Trophoblast cell (in vitro differentiated cells and primary cell): ENCODE results near the gene LELP1.
"Not testable (repeated sequence)": the region's sequence is repeated elsewhere in the genome, so short reads cannot be mapped to it uniquely, and the experiment has no call there.

Experiments used
- DNase-seq, 2 donors: peaks; one replicate each; pipeline ENCODE4 v3.0.0-alpha.2; 2016
- H2AFZ ChIP-seq: 2 replicates; pipeline ENCODE4 v1.6.1; 2013; ENCODE audit warnings: low read length, moderate library complexity, mild to moderate bottlenecking; ENCODE audit not compliant: insufficient read depth, poor library complexity
- H2AK5ac ChIP-seq: 2 replicates; pipeline ENCODE4 v1.6.1; 2013; ENCODE audit warnings: mild to moderate bottlenecking, low read length
- H2BK120ac ChIP-seq: 2 replicates; pipeline ENCODE4 v1.6.1; 2013; ENCODE audit warnings: low read length, mild to moderate bottlenecking, moderate library complexity; ENCODE audit not compliant: insufficient read depth, poor library complexity
- H2BK12ac ChIP-seq: 2 replicates; pipeline ENCODE4 v1.6.1; 2013; ENCODE audit warnings: mild to moderate bottlenecking, low read length, moderate library complexity
- H2BK5ac ChIP-seq: 2 replicates; pipeline ENCODE4 v1.6.1; 2013; ENCODE audit warnings: low read length, low read depth, moderate library complexity, mild to moderate bottlenecking; ENCODE audit not compliant: poor library complexity
- H3K14ac ChIP-seq: 2 replicates; pipeline ENCODE4 v1.6.1; 2013; ENCODE audit warnings: mild to moderate bottlenecking, low read length
- H3K18ac ChIP-seq: 2 replicates; pipeline ENCODE4 v1.6.1; 2013; ENCODE audit warnings: mild to moderate bottlenecking, low read length
- H3K23ac ChIP-seq: 2 replicates; pipeline ENCODE4 v1.6.1; 2013; ENCODE audit warnings: low read length
- H3K27ac ChIP-seq: 2 replicates; pipeline ENCODE4 v1.5.1; 2013; ENCODE audit warnings: low read depth, mild to moderate bottlenecking, inconsistent platforms, low read length, moderate library complexity
- H3K27me3 ChIP-seq: 2 replicates; pipeline ENCODE4 v1.6.1; 2013; ENCODE audit warnings: inconsistent platforms, mild to moderate bottlenecking, low read length, moderate library complexity; ENCODE audit not compliant: insufficient read depth
- H3K36me3 ChIP-seq, 2 experiments: 1 replicate in 1 of 2; 2 replicates in 1 of 2; pipeline ENCODE4 v1.6.1; 2013; ENCODE audit warnings: low read length in 2 of 2, mild to moderate bottlenecking in 2 of 2, moderate library complexity in 1 of 2; ENCODE audit not compliant: insufficient read depth in 2 of 2, control insufficient read depth in 1 of 2
- H3K4ac ChIP-seq: 2 replicates; pipeline ENCODE4 v1.6.1; 2013; ENCODE audit warnings: low read depth, mild to moderate bottlenecking, low read length, moderate library complexity
- H3K4me1 ChIP-seq, 2 experiments: 1 replicate in 1 of 2; 2 replicates in 1 of 2; pipeline ENCODE4 v1.6.1; 2013; ENCODE audit warnings: low read length in 2 of 2, mild to moderate bottlenecking in 2 of 2, moderate library complexity in 1 of 2; ENCODE audit not compliant: insufficient read depth in 2 of 2, control insufficient read depth in 1 of 2
- H3K4me2 ChIP-seq: 2 replicates; pipeline ENCODE4 v1.6.1; 2013; ENCODE audit warnings: inconsistent platforms, mild to moderate bottlenecking, low read length, moderate library complexity
- H3K4me3 ChIP-seq: 2 replicates; pipeline ENCODE4 v1.5.1; 2013; ENCODE audit warnings: mild to moderate bottlenecking, low read depth, low read length, inconsistent platforms
- H3K79me1 ChIP-seq: one replicate; pipeline ENCODE4 v1.6.1; 2013; ENCODE audit warnings: low read length
- H3K79me2 ChIP-seq: 2 replicates; pipeline ENCODE4 v1.6.1; 2013; ENCODE audit warnings: low read length, mild to moderate bottlenecking; ENCODE audit not compliant: control insufficient read depth, insufficient read depth, poor library complexity
- H3K9ac ChIP-seq: 2 replicates; pipeline ENCODE4 v1.6.1; 2013; ENCODE audit warnings: mild to moderate bottlenecking, low read length
- H3K9me3 ChIP-seq: 2 replicates; pipeline ENCODE4 v1.6.1; 2013; ENCODE audit warnings: low read depth, mild to moderate bottlenecking, control low read depth, inconsistent platforms, low read length; ENCODE audit not compliant: insufficient read depth
- H4K12ac ChIP-seq: 2 replicates; pipeline ENCODE4 v1.6.1; 2013; ENCODE audit warnings: low read depth, mild to moderate bottlenecking, low read length, moderate library complexity
- H4K8ac ChIP-seq: 2 replicates; pipeline ENCODE4 v1.6.1; 2013; ENCODE audit warnings: low read depth, mild to moderate bottlenecking, low read length, moderate library complexity
- H4K91ac ChIP-seq: one replicate; pipeline ENCODE4 v1.6.1; 2013; ENCODE audit warnings: low read depth, mild to moderate bottlenecking, low read length, moderate library complexity
- WGBS: extraction: QIAGEN DNeasy Blood & Tissue Kit; methylation state at CpG from one replicate; pipeline ENCODE4 v1.1.7; 2013; ENCODE audit warnings: missing lambda C conversion rate; ENCODE audit not compliant: insufficient read length, insufficient coverage; ENCODE audit errors: extremely low coverage; 5-methylcytosine and 5-hydroxymethylcytosine counted together

The LELP1 gene

GRCh38 chr1:153178922-153179321 is 24.3 kb upstream of the LELP1 start:
- Histone ChIP-seq H3K9ac (no peak overlapping the region), H3K18ac (no peak overlapping the region), H2BK120ac (no peak overlapping the region), H3K4me1 (no peaks in the 10 kb centered on the region), H2BK12ac (no peak overlapping the region), H2BK5ac (no peak overlapping the region), H3K79me2 (no peaks in the 10 kb centered on the region), H4K8ac (no peak overlapping the region), H3K4ac (no peak overlapping the region), H2AFZ (no peak overlapping the region), H4K12ac (no peak overlapping the region), H3K36me3 (no peaks in the 10 kb centered on the region), H3K9me3 (no peaks in the 10 kb centered on the region), H3K79me1 (no peaks in the 10 kb centered on the region), H3K4me3 (no peak overlapping the region), H3K27me3 (no peaks in the 10 kb centered on the region), H3K14ac (no peak overlapping the region), H2AK5ac (no peak overlapping the region), H3K4me2 (no peak overlapping the region), H4K91ac (no peak overlapping the region), H3K27ac (no peak overlapping the region), H3K23ac (no peak overlapping the region)
- DNase-seq: no peak

GRCh38 chr1:153180556-153180955 is 22.7 kb upstream of the LELP1 start:
- no peaks in the 10 kb centered on the region for H3K79me2 ChIP-seq
- H2BK120ac ChIP-seq: no peak overlapping the region
- no peak overlapping the region for H2BK12ac ChIP-seq
- no peak overlapping the region for H3K4me2 ChIP-seq
- no peak for DNase-seq
- H3K79me1 ChIP-seq: no peaks in the 10 kb centered on the region
- WGBS: no CpG with 5 or more reads among the region's 4 CpGs
- no peak overlapping the region for H4K8ac ChIP-seq
- H3K18ac ChIP-seq: no peak overlapping the region
- H3K4me3 ChIP-seq: no peak overlapping the region
- no peak overlapping the region for H3K27ac ChIP-seq
- H3K36me3 ChIP-seq: no peaks in the 10 kb centered on the region
- no peaks in the 10 kb centered on the region for H3K4me1 ChIP-seq
- no peaks in the 10 kb centered on the region for H3K27me3 ChIP-seq
- no peak overlapping the region for H4K12ac ChIP-seq
- H2BK5ac ChIP-seq: no peak overlapping the region
- H3K14ac ChIP-seq: no peak overlapping the region
- no peak overlapping the region for H3K9ac ChIP-seq
- no peak overlapping the region for H3K4ac ChIP-seq
- no peak overlapping the region for H2AK5ac ChIP-seq
- no peak overlapping the region for H2AFZ ChIP-seq
- H3K23ac ChIP-seq: no peak overlapping the region
- no peak overlapping the region for H4K91ac ChIP-seq
- no peaks in the 10 kb centered on the region for H3K9me3 ChIP-seq

- H3K4me1 ChIP-seq, H2AFZ ChIP-seq, H2BK12ac ChIP-seq, H3K27ac ChIP-seq, H3K18ac ChIP-seq, H3K9me3 ChIP-seq, H2BK120ac ChIP-seq, H3K9ac ChIP-seq, H3K23ac ChIP-seq, H2BK5ac ChIP-seq, H3K27me3 ChIP-seq, H3K36me3 ChIP-seq, H3K14ac ChIP-seq, H3K4me3 ChIP-seq, H4K8ac ChIP-seq, DNase-seq, H2AK5ac ChIP-seq, H4K12ac ChIP-seq, H3K4me2 ChIP-seq, H4K91ac ChIP-seq, H3K79me2 ChIP-seq, H3K4ac ChIP-seq, H3K79me1 ChIP-seq: not testable (repeated sequence)
- WGBS: no CpG with 5 or more reads among the region's 4 CpGs
These were observed 14.9 kb upstream of the LELP1 start for GRCh38 chr1:153188301-153188700.

- Histone ChIP-seq H2AFZ (no peak overlapping the region), H3K27ac (no peak overlapping the region), H4K12ac (no peak overlapping the region), H3K4me1 (no peaks in the 10 kb centered on the region), H3K36me3 (no peaks in the 10 kb centered on the region), H3K14ac (no peak overlapping the region), H3K9ac (no peak overlapping the region), H3K18ac (no peak overlapping the region), H3K4me2 (no peak overlapping the region), H4K8ac (no peak overlapping the region), H2BK5ac (no peak overlapping the region), H3K79me2 (no peaks in the 10 kb centered on the region), H3K4ac (no peak overlapping the region), H3K9me3 (no peaks in the 10 kb centered on the region), H3K79me1 (no peaks in the 10 kb centered on the region), H2BK12ac (no peak overlapping the region), H2AK5ac (no peak overlapping the region), H3K23ac (no peak overlapping the region), H2BK120ac (no peak overlapping the region), H3K4me3 (no peak overlapping the region), H3K27me3 (no peaks in the 10 kb centered on the region), H4K91ac (no peak overlapping the region)
- peak; percentile 11 to 65 for DNase-seq
- no CpG with 5 or more reads among the region's 3 CpGs for WGBS
These were observed 12.9 kb upstream of the LELP1 start for GRCh38 chr1:153190373-153190772.
